RWPE2 (cell line): Measurements from ENCODE around the gene IL17REL.

Source experiments
- ATAC-seq: fragments of 200-7000 bp; cut with Tn5 transposase; 3 replicates; pipeline ENCODE4 v1.9.1; 2021; ENCODE audit warnings: low read depth
- DNase-seq: peaks from one replicate; pipeline ENCODE4 v3.0.0-alpha.2; 2020; ENCODE audit warnings: low spot score
- H3K27ac ChIP-seq: fragments of 450-650 bp; 2 replicates; pipeline ENCODE4 v1.5.1; 2017; ENCODE audit warnings: mild to moderate bottlenecking; ENCODE audit not compliant: poor library complexity, severe bottlenecking
- H3K27me3 ChIP-seq: fragments of 250-450 bp; sonication (Bioruptor Pico); 2 replicates; pipeline ENCODE4 v1.5.1; 2021; ENCODE audit warnings: mild to moderate bottlenecking, moderate library complexity; ENCODE audit not compliant: insufficient read depth, poor library complexity, severe bottlenecking
- H3K36me3 ChIP-seq: fragments of 250-450 bp; sonication (Bioruptor Pico); 2 replicates; pipeline ENCODE4 v1.5.1; 2020; ENCODE audit warnings: low read depth, mild to moderate bottlenecking, moderate library complexity
- H3K4me1 ChIP-seq: fragments of 250-450 bp; sonication (Bioruptor Pico); 2 replicates; pipeline ENCODE4 v1.5.1; 2021; ENCODE audit warnings: mild to moderate bottlenecking, moderate library complexity; ENCODE audit not compliant: insufficient read depth, poor library complexity, severe bottlenecking
- H3K4me3 ChIP-seq: fragments of 250-450 bp; sonication (Bioruptor Pico); 2 replicates; pipeline ENCODE4 v1.5.1; 2021; ENCODE audit warnings: mild to moderate bottlenecking, moderate library complexity; ENCODE audit not compliant: severe bottlenecking
- H3K9me3 ChIP-seq: fragments of 250-450 bp; sonication (Bioruptor Pico); 2 replicates; pipeline ENCODE4 v1.5.1; 2021; ENCODE audit warnings: mild to moderate bottlenecking, moderate library complexity; ENCODE audit not compliant: severe bottlenecking
- CTCF ChIP-seq: fragments of 450-650 bp; IDR thresholded peaks from one replicate; pipeline ENCODE4 v1.5.1; 2017; ENCODE audit warnings: mild to moderate bottlenecking, moderate library complexity; ENCODE audit not compliant: poor library complexity, severe bottlenecking

Gene IL17REL

GRCh38 chr22:50016308-50016987 is 3.9 kb upstream of the IL17REL start:
- peak; percentile 35; the same call in 2 of the 3 replicates for ATAC-seq
- H3K36me3 ChIP-seq = no peaks in the 10 kb centered on the region
- H3K4me1 ChIP-seq = peaks cover 7% of the 10 kb centered on the region
- H3K27me3 ChIP-seq = peaks cover 26% of the 10 kb centered on the region
- no peak for TF ChIP-seq CTCF
- no peak overlapping the region for H3K27ac ChIP-seq
- no peaks in the 10 kb centered on the region for H3K9me3 ChIP-seq
- H3K4me3 ChIP-seq = no peak overlapping the region
- peak; percentile 45 for DNase-seq

- DNase-seq = no peak
- peaks cover 7% of the 10 kb centered on the region for H3K4me1 ChIP-seq
- no peaks in the 10 kb centered on the region for H3K36me3 ChIP-seq
- peaks cover 32% of the 10 kb centered on the region for H3K27me3 ChIP-seq
- ATAC-seq = no peak
- H3K27ac ChIP-seq = no peak overlapping the region
- TF ChIP-seq CTCF = no peak
- no peak overlapping the region for H3K4me3 ChIP-seq
- no peaks in the 10 kb centered on the region for H3K9me3 ChIP-seq
Observed at GRCh38 chr22:50015451-50016307, 3.1 kb upstream of the IL17REL start.

GRCh38 chr22:50014655-50015401 is 2.3 kb upstream of the IL17REL start:
- Histone ChIP-seq H3K4me3 (no peak overlapping the region), H3K27me3 (peaks cover 37% of the 10 kb centered on the region)

GRCh38 chr22:50014053-50014501 is 1.5 kb upstream of the IL17REL start:
- no peak for ATAC-seq
- peaks cover 37% of the 10 kb centered on the region for H3K27me3 ChIP-seq
- peaks cover 7% of the 10 kb centered on the region for H3K4me1 ChIP-seq
- no peak overlapping the region for H3K27ac ChIP-seq
- H3K36me3 ChIP-seq = no peaks in the 10 kb centered on the region
- no peak for DNase-seq
- no peak for TF ChIP-seq CTCF
- H3K4me3 ChIP-seq = no peak overlapping the region
- no peaks in the 10 kb centered on the region for H3K9me3 ChIP-seq

More at GRCh38 chr22:50014655-50015401, 2.3 kb upstream of the IL17REL start:
- Histone ChIP-seq H3K36me3 (no peaks in the 10 kb centered on the region), H3K4me1 (peaks cover 7% of the 10 kb centered on the region), H3K27ac (no peak overlapping the region), H3K9me3 (no peaks in the 10 kb centered on the region)
- ATAC-seq (no peak), DNase-seq (no peak)
- no peak for TF ChIP-seq CTCF
